Activated CD4-positive, alpha-beta T cell treated with anti-CD3 and anti-CD28 coated beads for 36 hours (primary cell): Measurements from ENCODE around the gene MMP20. TPM values are rescaled to one million over a fixed set of nuclear protein-coding genes. Genes with fewer than 3 reads are reported as not detected.
A peak's percentile ranks its signal among the peaks of the same experiment; 100 is the strongest.

ENCODE experiments used
- ATAC-seq: fragments of 200-7000 bp; cut with Tn5 transposase; one replicate; pipeline ENCODE4 v1.10.0; 2021; ENCODE audit warnings: mild to moderate bottlenecking, moderate library complexity
- CTCF ChIA-PET: fragments of 350-600 bp; sonication (Branson Sonifier 250); formaldehyde crosslinking; loops from one replicate; lab custom pipeline; 2021; ENCODE audit warnings: antibody characterized with exemption; lab: Charles Lee
- POLR2A ChIA-PET: fragments of 350-600 bp; sonication (Branson Sonifier 250); formaldehyde crosslinking; loops from one replicate; lab custom pipeline; 2021; ENCODE audit warnings: antibody characterized with exemption, inconsistent platforms; lab: Charles Lee
- DNase-seq: peaks from one replicate; pipeline ENCODE4 v3.0.0-alpha.2; 2020
- H3K27ac Mint-ChIP-seq: one replicate; pipeline ENCODE4 v1.8.0; 2021; ENCODE audit warnings: mixed read lengths
- H3K27me3 Mint-ChIP-seq: one replicate; pipeline ENCODE4 v1.8.0; 2021; ENCODE audit warnings: mixed read lengths
- H3K36me3 Mint-ChIP-seq: one replicate; pipeline ENCODE4 v1.8.0; 2021; ENCODE audit warnings: low read depth, mixed read lengths
- H3K4me1 Mint-ChIP-seq: one replicate; pipeline ENCODE4 v1.8.0; 2021; ENCODE audit warnings: mixed read lengths
- H3K4me3 Mint-ChIP-seq: one replicate; pipeline ENCODE4 v1.8.0; 2021; ENCODE audit warnings: mild to moderate bottlenecking, moderate library complexity, mixed read lengths
- H3K9me3 Mint-ChIP-seq: one replicate; pipeline ENCODE4 v1.8.0; 2021; ENCODE audit warnings: low read depth, mixed read lengths
- intact Hi-C, 2 experiments: fragments of 100-400 bp; cut with DNase I in 1 of 2; cut with micrococcal nuclease in 1 of 2; formaldehyde crosslinking; loops; one replicate each; pipeline versions ENCODE4 v1.14.2 to v1.15.1; 2022 to 2024; cut with DNase I, micrococcal nuclease
- total RNA-seq, 2 experiments: library from RNA; stranded (reverse); gene quantifications; one replicate each; pipeline ENCODE4 v1.2.3, GENCODE V29; 2021

MMP20 gene
- total RNA-seq, 2 experiments from 2014 or later, result not detected

DNA sequence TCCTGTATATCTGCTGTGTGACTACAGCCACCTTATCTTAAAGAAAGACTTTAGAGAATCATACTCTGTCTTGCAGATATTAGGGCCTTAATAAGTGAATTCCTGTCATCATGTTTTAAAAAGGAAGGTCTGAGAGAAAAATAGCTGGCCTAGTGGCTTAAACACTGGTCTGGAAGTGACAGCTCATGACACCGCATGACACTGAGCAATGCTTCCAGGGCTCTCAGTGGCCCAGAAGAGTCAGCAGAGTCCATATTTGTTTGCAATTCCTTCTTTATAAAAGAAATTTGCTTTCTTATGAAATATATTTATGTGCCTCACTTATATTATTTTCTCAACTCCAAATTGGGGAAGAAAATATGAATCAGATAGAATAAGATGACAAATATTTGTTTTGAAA is 33.0 kb downstream of the MMP20 start:
- no peak overlapping the region for H3K4me3 Mint-ChIP-seq
- H3K9me3 Mint-ChIP-seq, result peaks cover 3% of the 10 kb centered on the region
- no peak overlapping the region for H3K27ac Mint-ChIP-seq
- intact Hi-C loops, result no loop called here
- DNase-seq, result no peak
- POLR2A ChIA-PET, result no interaction called here
- no peak for ATAC-seq
- peaks cover under 1% of the 10 kb centered on the region for H3K36me3 Mint-ChIP-seq
- H3K27me3 Mint-ChIP-seq, result no peaks in the 10 kb centered on the region
- peaks cover 20% of the 10 kb centered on the region for H3K4me1 Mint-ChIP-seq
- CTCF ChIA-PET, result interaction anchor here (0.7 to 2.2 kb wide), 9 partner anchors 11 to 374 kb away, joined by 3 to 8 read pairs (median 3); no protein-coding TSS in a partner anchor

DNA sequence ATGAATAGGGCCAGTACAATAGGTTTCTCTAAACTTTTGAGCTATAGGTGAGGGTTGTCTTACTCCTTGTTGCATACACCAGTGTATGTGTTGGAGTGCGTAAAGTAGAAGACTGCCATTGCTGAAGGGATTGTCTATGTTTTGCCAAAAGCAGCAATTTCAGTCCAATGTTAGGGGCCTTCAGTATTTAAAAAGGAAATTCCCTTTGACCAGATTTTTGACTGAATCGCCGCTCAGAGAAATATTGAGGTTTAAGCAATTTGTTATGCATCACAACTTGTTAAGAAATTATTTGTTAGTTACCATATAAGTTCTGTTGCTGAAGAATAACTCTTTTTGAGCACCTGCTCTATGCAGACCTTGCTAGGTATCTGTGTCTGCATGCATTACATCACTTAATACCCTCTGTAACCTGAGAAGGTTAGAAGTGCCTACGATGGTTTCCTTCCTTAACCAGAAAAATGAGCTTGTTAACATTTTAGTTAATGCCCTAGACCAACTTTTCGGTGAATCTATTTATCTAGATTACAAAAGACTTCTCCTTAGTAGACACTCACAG is 33.9 kb downstream of the MMP20 start:
- no peak for ATAC-seq
- Mint-ChIP-seq H3K27me3 (no peaks in the 10 kb centered on the region), H3K27ac (no peak overlapping the region), H3K9me3 (peaks cover 4% of the 10 kb centered on the region), H3K4me1 (peaks cover 20% of the 10 kb centered on the region), H3K36me3 (peaks cover 2% of the 10 kb centered on the region), H3K4me3 (no peak overlapping the region)
- ChIA-PET POLR2A (no interaction called here), CTCF (interaction anchor here (1.5 to 2.2 kb wide), 2 partner anchors 13 to 14 kb away, joined by 3 to 8 read pairs; no protein-coding TSS in a partner anchor)
- intact Hi-C loops, result no loop called here
- no peak for DNase-seq

- intact Hi-C loops, result no loop called here
- ChIA-PET CTCF (interaction anchor here (1.5 kb wide), 1 partner anchor 15 kb away, joined by 3 read pairs; no protein-coding TSS in a partner anchor), POLR2A (no interaction called here)
- ATAC-seq, result peak; percentile 37
- Mint-ChIP-seq H3K4me1 (peaks cover 20% of the 10 kb centered on the region), H3K4me3 (no peak overlapping the region), H3K27me3 (no peaks in the 10 kb centered on the region), H3K36me3 (peaks cover 2% of the 10 kb centered on the region), H3K9me3 (peaks cover 4% of the 10 kb centered on the region), H3K27ac (no peak overlapping the region)
- DNase-seq, result peak; percentile 28
These were observed 34.7 kb downstream of the MMP20 start for GRCh38 chr11:102590276-102591049.

GRCh38 chr11:102589047-102589459 is 36.1 kb downstream of the MMP20 start:
- DNase-seq (peak; percentile 74), ATAC-seq (peak; percentile 81)
- H3K36me3 Mint-ChIP-seq, result peaks cover 2% of the 10 kb centered on the region
- no peaks in the 10 kb centered on the region for H3K27me3 Mint-ChIP-seq
- intact Hi-C loops, result loop anchor here in 1 of 2 experiments (1.0 kb wide), 2 partner anchors 9 to 10 kb away; no protein-coding TSS in a partner anchor
- POLR2A ChIA-PET, result interaction anchor here (1.0 kb wide), 1 partner anchor 166 kb away, joined by 3 read pairs; no protein-coding TSS in a partner anchor
- CTCF ChIA-PET, result interaction anchor here (0.6 to 1.2 kb wide), 3 partner anchors 31 to 248 kb away, joined by 3 to 4 read pairs (median 3); no protein-coding TSS in a partner anchor
- H3K4me3 Mint-ChIP-seq, result no peak overlapping the region
- H3K4me1 Mint-ChIP-seq, result peaks cover 20% of the 10 kb centered on the region
- peaks cover 8% of the 10 kb centered on the region for H3K9me3 Mint-ChIP-seq
- no peak overlapping the region for H3K27ac Mint-ChIP-seq

DNA sequence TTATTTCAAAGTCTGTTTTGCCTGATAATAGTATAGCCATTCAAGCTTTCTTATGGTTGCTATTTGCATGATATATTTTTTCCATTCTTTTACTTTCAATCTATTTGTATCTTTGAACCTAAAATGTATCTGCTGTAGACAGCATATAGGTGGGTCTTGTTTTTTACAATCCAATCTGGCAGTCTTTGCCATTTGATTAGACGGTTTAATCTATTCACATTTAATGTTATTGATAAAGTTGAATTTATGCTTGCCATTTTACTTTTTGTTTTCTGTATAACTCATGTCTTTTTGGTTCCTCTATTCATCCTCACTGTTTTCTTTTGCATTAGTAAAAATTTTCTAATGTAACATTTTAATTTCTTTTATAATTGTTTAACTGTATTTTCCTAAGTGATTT is 37.4 kb downstream of the MMP20 start:
- DNase-seq (no peak), ATAC-seq (no peak)
- ChIA-PET POLR2A (no interaction called here), CTCF (interaction anchor here (0.7 kb wide), 1 partner anchor 47 kb away, joined by 3 read pairs; no protein-coding TSS in a partner anchor)
- intact Hi-C loops, result no loop called here
- H3K36me3 Mint-ChIP-seq, result peaks cover 2% of the 10 kb centered on the region
- H3K27me3 Mint-ChIP-seq, result no peaks in the 10 kb centered on the region
- no peak overlapping the region for H3K27ac Mint-ChIP-seq
- peaks cover 8% of the 10 kb centered on the region for H3K9me3 Mint-ChIP-seq
- H3K4me1 Mint-ChIP-seq, result peaks cover 20% of the 10 kb centered on the region
- no peak overlapping the region for H3K4me3 Mint-ChIP-seq

DNA sequence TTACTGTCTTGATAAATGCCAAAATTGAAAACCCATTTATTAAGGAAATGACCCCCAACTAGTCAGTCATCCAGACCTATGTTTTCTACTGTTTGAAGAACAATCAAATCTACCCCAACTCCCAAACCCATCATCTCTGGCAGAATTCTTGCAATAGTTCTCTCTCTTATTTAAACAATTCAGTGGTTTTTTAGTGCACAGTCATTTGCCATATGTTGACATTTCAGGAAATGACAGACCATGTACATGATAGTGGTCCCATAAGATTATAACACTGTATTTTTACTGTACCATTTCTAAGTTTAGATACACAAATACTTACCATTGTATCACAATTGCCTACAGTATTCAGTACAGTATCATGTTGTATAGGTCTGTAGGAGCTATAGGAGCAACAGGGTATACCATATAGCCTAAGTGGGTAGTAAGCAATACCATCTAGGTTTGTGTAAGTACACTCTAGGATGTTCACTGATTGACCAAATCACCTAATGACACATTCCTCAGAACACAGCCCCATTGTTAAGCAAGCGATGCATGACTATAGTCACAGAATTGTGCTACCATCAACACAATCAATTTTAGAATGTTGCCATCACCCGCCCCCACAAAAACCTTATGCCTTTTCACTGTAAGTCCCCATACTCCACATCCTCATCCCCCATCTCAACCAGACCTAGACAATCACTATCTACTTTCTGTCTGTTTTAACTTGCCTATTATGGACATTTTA is 41.8 kb downstream of the MMP20 start:
- POLR2A ChIA-PET, result interaction anchor here (1.1 kb wide), 1 partner anchor 43 kb away, joined by 4 read pairs; no protein-coding TSS in a partner anchor
- intact Hi-C loops, result no loop called here
- no peak overlapping the region for H3K27ac Mint-ChIP-seq
- H3K36me3 Mint-ChIP-seq, result peaks cover 2% of the 10 kb centered on the region
- no peaks in the 10 kb centered on the region for H3K27me3 Mint-ChIP-seq
- no peak for DNase-seq
- ATAC-seq, result no peak
- peaks cover 8% of the 10 kb centered on the region for H3K4me1 Mint-ChIP-seq
- CTCF ChIA-PET, result no interaction called here
- no peak overlapping the region for H3K4me3 Mint-ChIP-seq
- peaks cover 8% of the 10 kb centered on the region for H3K9me3 Mint-ChIP-seq

DNA sequence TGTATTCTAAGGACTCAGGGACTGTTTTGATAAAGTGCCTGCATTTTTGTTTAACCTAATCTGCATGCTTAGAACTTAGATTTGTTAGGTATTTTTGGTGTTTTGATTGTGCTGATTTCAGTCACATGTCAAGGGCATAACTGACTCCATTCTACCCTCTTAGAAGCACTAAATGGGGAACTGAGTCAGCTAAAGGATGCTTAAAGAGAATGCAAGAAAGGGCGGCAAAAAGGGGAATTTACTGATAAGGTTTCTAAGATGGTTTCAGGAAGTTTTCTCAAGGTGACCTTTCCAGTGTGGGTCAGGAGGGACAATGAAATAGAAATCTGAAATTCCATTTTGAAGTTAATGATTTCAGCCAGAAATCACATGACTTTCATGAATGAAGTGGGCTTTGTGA is 43.0 kb downstream of the MMP20 start:
- ATAC-seq (no peak), DNase-seq (no peak)
- POLR2A ChIA-PET, result no interaction called here
- intact Hi-C loops, result no loop called here
- Mint-ChIP-seq H3K4me1 (peaks cover 15% of the 10 kb centered on the region), H3K27ac (no peak overlapping the region), H3K9me3 (peaks cover 5% of the 10 kb centered on the region), H3K36me3 (peaks cover 2% of the 10 kb centered on the region), H3K27me3 (no peaks in the 10 kb centered on the region), H3K4me3 (no peak overlapping the region)
- CTCF ChIA-PET, result interaction anchor here (0.7 kb wide), 1 partner anchor 37 kb away, joined by 3 read pairs; no protein-coding TSS in a partner anchor

- H3K9me3 Mint-ChIP-seq, result peaks cover 5% of the 10 kb centered on the region
- intact Hi-C loops, result no loop called here
- H3K4me3 Mint-ChIP-seq, result no peak overlapping the region
- H3K27me3 Mint-ChIP-seq, result no peaks in the 10 kb centered on the region
- peaks cover 24% of the 10 kb centered on the region for H3K4me1 Mint-ChIP-seq
- H3K36me3 Mint-ChIP-seq, result no peaks in the 10 kb centered on the region
- ATAC-seq, result no peak
- ChIA-PET POLR2A (no interaction called here), CTCF (interaction anchor here (0.7 to 1.4 kb wide), 2 partner anchors 11 to 32 kb away, joined by 3 to 4 read pairs; no protein-coding TSS in a partner anchor)
- no peak for DNase-seq
- H3K27ac Mint-ChIP-seq, result no peak overlapping the region
These were observed 44.1 kb downstream of the MMP20 start for GRCh38 chr11:102581066-102581465.

DNA sequence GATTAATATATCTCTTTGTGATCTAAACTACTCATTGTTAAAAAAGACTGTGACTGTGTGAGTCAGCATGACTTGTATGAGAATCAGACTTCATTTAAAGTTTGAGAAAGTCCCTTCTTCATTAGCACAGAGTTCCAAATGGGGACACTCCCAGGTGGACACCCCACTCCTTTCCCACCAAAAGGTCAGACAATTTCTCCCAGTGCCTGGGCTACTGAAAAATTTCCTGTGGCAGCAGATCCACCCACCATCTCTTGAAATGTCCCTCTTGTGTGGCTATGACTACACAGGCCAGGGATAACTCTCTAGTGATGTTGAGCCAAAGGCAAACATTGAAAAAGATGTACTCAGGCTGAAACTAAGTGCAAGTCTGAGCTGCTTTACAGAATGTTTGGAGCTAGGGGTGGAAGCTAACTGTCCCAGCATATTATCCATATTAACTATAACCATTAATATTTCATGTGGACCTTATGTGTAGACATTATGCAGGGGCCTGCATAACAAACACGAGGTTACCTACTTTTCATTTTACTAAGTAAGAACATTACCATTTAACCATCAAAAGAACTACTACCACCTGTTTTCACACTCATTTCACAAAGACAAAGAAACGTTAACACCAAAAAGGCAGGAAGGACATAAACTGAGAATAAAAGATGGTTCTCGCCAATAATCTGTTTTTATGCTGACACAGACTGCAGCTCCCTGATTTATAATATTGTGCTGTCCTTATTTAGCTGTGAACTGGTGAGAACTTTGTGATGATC is 44.8 kb downstream of the MMP20 start:
- POLR2A ChIA-PET, result no interaction called here
- ATAC-seq (peak; percentile 67), DNase-seq (no peak)
- Mint-ChIP-seq H3K4me1 (peaks cover 28% of the 10 kb centered on the region), H3K36me3 (no peaks in the 10 kb centered on the region), H3K27me3 (no peaks in the 10 kb centered on the region), H3K27ac (no peak overlapping the region), H3K9me3 (peaks cover 5% of the 10 kb centered on the region), H3K4me3 (no peak overlapping the region)
- CTCF ChIA-PET, result interaction anchor here (0.7 to 1.4 kb wide), 3 partner anchors 10 to 62 kb away, joined by 3 to 4 read pairs (median 3); no protein-coding TSS in a partner anchor
- intact Hi-C loops, result loop anchor here in 1 of 2 experiments (1.0 kb wide), 1 partner anchor 9 kb away; no protein-coding TSS in a partner anchor

GRCh38 chr11:102577723-102578122 is 47.4 kb downstream of the MMP20 start:
- Mint-ChIP-seq H3K36me3 (no peaks in the 10 kb centered on the region), H3K4me1 (peaks cover 28% of the 10 kb centered on the region), H3K9me3 (peaks cover 1% of the 10 kb centered on the region), H3K27me3 (no peaks in the 10 kb centered on the region), H3K4me3 (no peak overlapping the region), H3K27ac (no peak overlapping the region)
- DNase-seq (no peak), ATAC-seq (no peak)
- ChIA-PET POLR2A (interaction anchor here (0.6 kb wide), 1 partner anchor 9 kb away, joined by 9 read pairs; no protein-coding TSS in a partner anchor), CTCF (interaction anchor here (1.0 to 1.9 kb wide), 3 partner anchors 14 to 17 kb away, joined by 3 to 8 read pairs (median 4); no protein-coding TSS in a partner anchor)
- intact Hi-C loops, result no loop called here
